HG03432 (cell line): ENCODE data around the gene TMEM151A.

Experiments used
- ATAC-seq: cut with Tn5 transposase; IDR thresholded peaks from one replicate; pipeline ENCODE4 v1.9.1; 2021; ENCODE audit warnings: mild to moderate bottlenecking, moderate library complexity; ENCODE audit not compliant: unreplicated experiment

TMEM151A gene

DNA sequence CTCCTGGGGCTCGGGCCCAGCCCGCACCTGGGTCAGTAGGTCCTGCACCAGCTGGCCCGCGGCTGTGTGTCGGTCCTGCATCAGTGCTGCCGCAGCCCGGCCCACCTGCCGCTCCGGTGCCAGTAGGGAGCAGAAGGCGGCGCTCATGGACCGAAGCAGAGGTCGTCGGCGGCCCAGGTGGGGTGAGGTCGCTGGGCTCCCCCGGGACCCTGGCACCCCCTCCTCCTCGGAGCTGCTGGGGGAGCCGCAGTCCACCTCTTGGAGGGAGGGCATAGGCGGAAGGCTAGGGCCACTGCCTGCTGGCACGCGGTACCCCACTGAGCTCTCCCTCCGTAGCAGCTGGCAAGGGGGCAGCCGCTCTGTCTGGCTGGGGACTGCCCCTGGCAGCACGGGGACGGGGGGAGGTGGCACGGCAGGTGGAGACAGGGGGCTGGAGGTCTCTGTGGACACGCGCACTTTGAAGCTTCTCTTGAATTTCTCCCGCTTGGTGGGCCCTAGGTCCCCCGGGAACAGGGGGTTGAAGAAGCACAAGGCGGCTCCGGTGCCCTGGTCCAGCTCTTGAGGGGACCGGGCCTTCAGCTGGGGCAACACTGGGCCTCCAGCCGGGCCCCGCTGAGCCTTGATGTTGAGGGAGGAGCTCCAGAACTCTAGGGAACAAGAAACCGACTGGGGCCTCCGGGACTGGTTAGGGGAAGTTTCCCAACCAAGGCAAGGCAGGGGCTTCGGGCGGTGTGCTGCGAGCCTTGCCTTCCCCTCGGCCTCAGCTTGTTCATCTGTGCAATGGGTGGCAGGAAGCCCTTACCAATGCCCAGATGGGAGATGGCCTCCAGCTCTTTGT, 43.1 kb downstream of the TMEM151A start:
- ATAC-seq = no peak

DNA sequence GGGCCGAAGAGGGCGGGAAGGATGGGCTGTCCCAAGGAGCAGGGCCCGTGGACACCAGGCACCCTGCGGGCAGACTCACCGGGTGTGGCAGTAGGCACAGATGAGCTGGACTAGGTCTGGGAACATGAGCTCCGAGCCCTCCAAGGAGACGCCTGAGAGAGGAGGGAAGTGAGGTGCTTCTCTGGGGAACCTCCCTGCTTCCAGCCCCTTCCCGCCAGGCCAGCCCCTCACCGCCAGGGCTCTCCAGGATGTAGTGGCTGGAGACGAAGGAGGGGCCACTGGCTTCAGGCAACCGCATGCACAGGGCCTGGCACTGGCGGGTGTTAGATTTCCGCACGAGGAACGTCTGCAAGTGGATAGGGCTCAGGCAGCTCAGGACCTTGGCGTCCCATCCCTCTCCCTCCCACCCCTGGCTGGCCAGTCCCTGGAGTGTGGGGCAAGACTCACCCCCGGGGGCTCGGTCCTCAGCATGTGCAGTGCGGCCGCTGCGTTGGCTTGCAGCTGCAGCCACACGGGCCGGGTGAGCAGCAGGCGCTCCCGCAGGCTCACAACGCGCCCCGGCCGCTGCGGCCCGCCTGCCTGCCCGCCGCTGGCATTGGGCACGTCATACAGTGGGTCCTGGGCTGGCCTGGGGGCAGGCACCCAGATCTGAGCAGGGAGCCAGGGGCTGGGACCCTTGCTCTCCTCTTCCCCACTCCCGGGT, 44.0 kb downstream of the TMEM151A start:
- ATAC-seq = no peak

GRCh38 chr11:66336234-66337102, 44.8 kb downstream of the TMEM151A start, which contains the start of gene RIN1:
Gene RIN1 (minus strand): TSS chr11:66336434. CDS start chr11:66336402, 32 bp downstream.
- ATAC-seq = peak; percentile 75

GRCh38 chr11:66337103-66337899, 45.6 kb downstream of the TMEM151A start:
- ATAC-seq = no peak

DNA sequence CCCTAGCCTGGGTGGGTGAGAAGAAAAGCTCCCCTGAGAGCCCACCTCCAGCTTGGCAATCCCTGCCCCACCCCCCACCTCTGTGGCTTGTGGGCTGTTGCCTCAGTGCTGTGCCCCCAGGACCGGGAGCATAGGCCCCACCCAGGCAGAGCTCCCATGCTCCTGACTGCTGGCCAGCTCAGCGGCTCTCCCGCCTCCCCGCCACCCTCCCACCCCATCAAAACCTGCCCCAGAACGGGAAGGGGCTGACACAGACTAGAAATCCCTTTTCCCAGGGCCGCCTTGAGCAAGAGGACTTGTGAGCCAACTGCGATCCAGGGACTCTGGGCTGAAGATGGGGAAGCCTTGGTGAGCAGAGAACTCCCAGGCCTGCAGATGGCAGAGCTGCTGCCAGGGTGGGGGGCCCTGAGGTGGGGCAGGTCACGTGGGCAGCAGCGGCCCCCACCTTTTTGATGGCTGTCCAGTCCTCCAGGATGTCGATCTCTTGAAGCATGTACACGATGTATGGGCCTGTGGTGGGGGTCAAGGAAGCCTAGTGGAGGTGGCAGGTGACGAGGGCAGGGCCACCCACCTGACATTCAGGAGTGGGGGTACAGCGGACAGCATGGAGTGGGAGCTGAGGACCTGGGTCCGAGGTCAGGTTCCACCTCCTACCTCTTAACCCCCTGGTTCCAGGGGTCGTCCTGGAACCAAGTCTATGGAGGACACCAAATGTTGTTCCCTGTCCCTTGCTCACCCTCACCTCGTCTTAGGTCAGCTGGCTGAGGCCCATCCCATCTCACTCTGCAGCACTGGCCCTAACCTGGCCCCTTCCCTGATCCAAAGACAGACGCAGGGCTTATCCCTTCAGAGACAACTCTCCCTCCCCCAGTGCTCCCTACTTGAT, 46.8 kb downstream of the TMEM151A start:
- ATAC-seq = no peak

GRCh38 chr11:66339162-66339675, 47.5 kb downstream of the TMEM151A start:
- no peak for ATAC-seq

DNA sequence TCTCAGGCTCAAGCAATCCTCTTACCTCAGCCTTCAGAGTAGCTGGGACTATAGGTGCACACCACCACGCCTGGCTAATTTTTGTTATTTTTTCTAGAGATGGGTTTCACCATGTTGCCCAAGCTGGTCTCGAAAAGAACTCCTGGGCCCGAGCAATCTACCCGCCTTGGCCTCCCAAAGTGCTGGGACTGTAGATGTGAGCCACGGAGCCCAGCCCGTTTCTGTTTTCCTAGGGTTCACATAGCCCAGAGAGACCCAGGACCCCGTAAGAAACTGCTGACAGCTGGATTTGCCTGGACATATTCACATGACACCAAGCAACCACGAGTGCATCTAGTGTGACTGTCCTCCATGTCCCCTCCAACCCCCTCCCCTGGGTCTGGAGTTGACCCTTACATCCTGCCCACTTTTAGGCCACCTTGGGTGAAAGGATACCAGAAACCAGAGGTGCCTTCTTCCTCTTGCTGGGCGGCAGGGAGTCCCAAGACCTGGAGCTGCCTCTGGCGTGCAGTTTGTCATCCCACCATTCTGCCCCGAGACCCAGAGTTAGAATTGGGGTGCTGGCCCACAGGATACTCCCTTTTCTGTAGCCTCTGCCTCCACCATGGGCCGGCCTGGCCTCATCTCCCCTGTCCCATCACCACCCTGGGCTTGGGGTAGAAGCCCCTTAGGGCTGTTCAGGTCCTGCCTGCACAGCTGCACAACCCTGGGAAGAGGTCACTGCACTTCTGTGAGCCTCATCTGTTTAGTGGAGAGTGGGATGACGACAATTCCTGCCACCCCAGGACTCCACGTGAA, 48.2 kb downstream of the TMEM151A start:
- no peak for ATAC-seq

- no peak for ATAC-seq
Observed at GRCh38 chr11:66340596-66341501, 49.2 kb downstream of the TMEM151A start.

GRCh38 chr11:66341502-66342126, 49.9 kb downstream of the TMEM151A start:
- ATAC-seq = no peak

DNA sequence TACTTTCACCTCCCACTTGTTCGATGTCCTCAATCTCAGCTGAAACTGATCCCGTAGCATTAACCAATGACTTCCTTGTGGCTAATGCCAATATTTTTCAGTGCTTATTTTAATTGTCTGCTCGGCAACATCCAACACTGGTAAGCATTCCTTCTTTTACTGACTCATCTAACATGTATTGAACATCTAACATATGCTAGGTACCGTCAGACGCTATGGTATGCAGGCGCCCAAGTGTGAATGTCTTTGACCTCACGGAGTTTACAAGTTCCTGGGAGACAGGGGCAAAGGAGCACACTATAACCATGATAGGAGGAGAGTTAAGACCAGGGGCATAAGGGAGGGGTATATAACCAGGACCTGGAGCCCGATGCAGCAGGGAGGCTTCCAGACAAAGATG, 51.5 kb downstream of the TMEM151A start:
- no peak for ATAC-seq

DNA sequence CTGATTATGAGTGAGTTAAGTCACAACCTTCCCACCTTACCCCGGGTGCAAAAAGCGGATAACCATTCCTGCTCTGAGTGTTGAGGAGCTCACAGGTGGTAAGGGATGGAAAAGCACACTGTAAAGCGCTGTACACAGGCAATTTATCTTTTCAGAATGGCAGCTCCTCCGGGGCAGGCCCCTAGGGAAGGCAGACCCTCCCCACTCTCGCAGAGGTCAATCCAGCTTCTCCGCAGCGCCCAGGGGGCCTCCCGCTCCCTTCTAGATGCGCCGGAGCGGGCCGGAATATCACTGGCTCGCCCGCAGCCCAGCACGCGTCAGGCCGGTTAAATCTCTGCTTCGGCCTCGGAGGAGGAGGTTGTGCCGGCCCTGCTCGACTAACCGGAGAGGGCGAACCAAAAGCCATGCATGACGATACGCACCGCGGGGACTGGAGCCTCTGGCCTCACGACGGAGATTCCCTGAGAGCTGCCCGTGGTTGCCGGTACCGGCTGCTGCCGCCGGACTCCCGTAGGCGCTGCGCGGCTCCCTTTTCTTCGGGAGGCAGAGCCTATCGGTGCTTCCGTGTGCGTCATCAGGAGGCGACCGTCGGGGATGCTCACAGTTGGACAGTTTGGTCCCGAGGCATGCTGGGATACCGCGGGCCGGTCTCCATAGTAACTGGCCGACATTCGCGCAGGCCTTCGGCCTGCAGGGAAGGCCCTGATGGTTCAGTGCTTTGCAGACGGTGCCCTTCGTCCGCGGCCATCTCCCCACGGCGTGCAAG, 53.0 kb downstream of the TMEM151A start, which contains the start of gene BRMS1:
BRMS1 (minus strand) TSS at position 555 of the 766 bp plus-strand sequence. CDS start 2,870 bp downstream, outside the sequence.
- peak; percentile 73 for ATAC-seq

GRCh38 chr11:66345316-66345649, 53.6 kb downstream of the TMEM151A start:
- ATAC-seq = peak; percentile 6
